GM18909 (cell line): Measurements from ENCODE around the gene NMU.
"Not testable (repeated sequence)": the region's sequence is repeated elsewhere in the genome, so short reads cannot be mapped to it uniquely, and the experiment has no call there.

Source experiments
- ATAC-seq: cut with Tn5 transposase; IDR thresholded peaks from one replicate; pipeline ENCODE4 v1.9.1; 2021; ENCODE audit warnings: mild to moderate bottlenecking; ENCODE audit not compliant: unreplicated experiment, poor library complexity

Gene NMU

GRCh38 chr4:55625835-55626234 is 10.3 kb downstream of the NMU start:
- no peak for ATAC-seq

- not testable (repeated sequence) for ATAC-seq
These were observed 12.0 kb downstream of the NMU start for GRCh38 chr4:55624063-55624462.

GRCh38 chr4:55618546-55619143 is 17.5 kb downstream of the NMU start:
- no peak for ATAC-seq

- peak; percentile 96 for ATAC-seq
These were observed 18.4 kb downstream of the NMU start for GRCh38 chr4:55617587-55618197.

- no peak for ATAC-seq
These were observed 21.1 kb downstream of the NMU start for GRCh38 chr4:55615008-55615407.

- no peak for ATAC-seq
These were observed 22.5 kb downstream of the NMU start for GRCh38 chr4:55613621-55614020.

GRCh38 chr4:55612341-55612740 is 23.8 kb downstream of the NMU start:
- ATAC-seq = no peak

- no peak for ATAC-seq
These were observed 24.6 kb downstream of the NMU start for GRCh38 chr4:55611358-55612059.

- ATAC-seq = no peak
These were observed 25.7 kb downstream of the NMU start for GRCh38 chr4:55610381-55610780.

- ATAC-seq = no peak
These were observed 26.7 kb downstream of the NMU start for GRCh38 chr4:55609393-55609866.

GRCh38 chr4:55608591-55608990 is 27.5 kb downstream of the NMU start:
- ATAC-seq = no peak

GRCh38 chr4:55604996-55605395 is 31.1 kb downstream of the NMU start:
- no peak for ATAC-seq

GRCh38 chr4:55600640-55601039 is 35.5 kb downstream of the NMU start:
- ATAC-seq = no peak

- ATAC-seq = no peak
These were observed 37.5 kb downstream of the NMU start for GRCh38 chr4:55598641-55599040.

- no peak for ATAC-seq
These were observed 44.1 kb downstream of the NMU start, which contains the start of gene PDCL2 for GRCh38 chr4:55592014-55592413. Gene PDCL2 (minus strand): TSS chr4:55592245. CDS start chr4:55592109, 136 bp downstream.

GRCh38 chr4:55588160-55588559 is 47.9 kb downstream of the NMU start:
- no peak for ATAC-seq

- not testable (repeated sequence) for ATAC-seq
These were observed 53.3 kb downstream of the NMU start for GRCh38 chr4:55582773-55583172.

- no peak for ATAC-seq
These were observed 57.6 kb downstream of the NMU start for GRCh38 chr4:55578341-55579010.

- no peak for ATAC-seq
These were observed 60.6 kb downstream of the NMU start for GRCh38 chr4:55575513-55575912.

GRCh38 chr4:55574252-55574651 is 61.8 kb downstream of the NMU start:
- no peak for ATAC-seq

- no peak for ATAC-seq
These were observed 64.3 kb downstream of the NMU start for GRCh38 chr4:55571806-55572205.
